ENCODE results near the gene KCND3.

Gene KCND3

GRCh38 chr1:111988743-111989453, 570 bp downstream of the KCND3 start:
- no peak for DNase-seq (ENCODE audit: low read depth in 2 of 2, low spot score in 1 of 2)

- no peak for DNase-seq (ENCODE audit: low read depth in 2 of 2, low spot score in 1 of 2)
These were observed 1.1 kb downstream of the KCND3 start for GRCh38 chr1:111988377-111988742.

GRCh38 chr1:111987502-111987901, 2.0 kb downstream of the KCND3 start:
- DNase-seq (ENCODE audit: low read depth in 2 of 2, low spot score in 1 of 2): no peak

GRCh38 chr1:111983500-111983899, 6.0 kb downstream of the KCND3 start:
- DNase-seq (ENCODE audit: low read depth in 2 of 2, low spot score in 1 of 2): no peak

GRCh38 chr1:111982428-111982827, 7.0 kb downstream of the KCND3 start:
- no peak for DNase-seq (ENCODE audit: low read depth in 2 of 2, low spot score in 1 of 2)

GRCh38 chr1:111981871-111982270, 7.6 kb downstream of the KCND3 start:
- DNase-seq (ENCODE audit: low read depth in 2 of 2, low spot score in 1 of 2): no peak

GRCh38 chr1:111981090-111981489, 8.4 kb downstream of the KCND3 start:
- DNase-seq (ENCODE audit: low read depth in 2 of 2, low spot score in 1 of 2): no peak

- DNase-seq (ENCODE audit: low read depth in 2 of 2, low spot score in 1 of 2): no peak
These were observed 8.8 kb downstream of the KCND3 start for GRCh38 chr1:111980686-111981085.

GRCh38 chr1:111978695-111979094, 10.8 kb downstream of the KCND3 start:
- DNase-seq (ENCODE audit: low read depth in 2 of 2, low spot score in 1 of 2): no peak

GRCh38 chr1:111977378-111977777, 12.1 kb downstream of the KCND3 start:
- DNase-seq (ENCODE audit: low read depth in 2 of 2, low spot score in 1 of 2): no peak

GRCh38 chr1:111976842-111977241, 12.6 kb downstream of the KCND3 start:
- DNase-seq (ENCODE audit: low read depth in 2 of 2, low spot score in 1 of 2): no peak

- DNase-seq (ENCODE audit: low read depth in 2 of 2, low spot score in 1 of 2): no peak
These were observed 13.1 kb downstream of the KCND3 start for GRCh38 chr1:111976332-111976731.

GRCh38 chr1:111973150-111973790, 16.2 kb downstream of the KCND3 start:
- DNase-seq (ENCODE audit: low read depth in 2 of 2, low spot score in 1 of 2): no peak

GRCh38 chr1:111971396-111971795, 18.1 kb downstream of the KCND3 start:
- no peak for DNase-seq (ENCODE audit: low read depth in 2 of 2, low spot score in 1 of 2)

GRCh38 chr1:111968511-111968910, 21.0 kb downstream of the KCND3 start:
- DNase-seq (ENCODE audit: low read depth in 2 of 2, low spot score in 1 of 2): no peak

- no peak for DNase-seq (ENCODE audit: low read depth in 2 of 2, low spot score in 1 of 2)
These were observed 21.6 kb downstream of the KCND3 start for GRCh38 chr1:111967886-111968285.

GRCh38 chr1:111967067-111967690, 22.3 kb downstream of the KCND3 start:
- DNase-seq (ENCODE audit: low read depth in 2 of 2, low spot score in 1 of 2): no peak

GRCh38 chr1:111965781-111966443, 23.6 kb downstream of the KCND3 start:
- DNase-seq (ENCODE audit: low read depth in 2 of 2, low spot score in 1 of 2): no peak

- no peak for DNase-seq (ENCODE audit: low read depth in 2 of 2, low spot score in 1 of 2)
These were observed 25.3 kb downstream of the KCND3 start for GRCh38 chr1:111963985-111964738.

- no peak for DNase-seq (ENCODE audit: low read depth in 2 of 2, low spot score in 1 of 2)
These were observed 27.5 kb downstream of the KCND3 start for GRCh38 chr1:111961773-111962565.

All from stimulated activated CD8-positive, alpha-beta memory T cell treated with anti-CD3 and anti-CD28 coated beads, Interleukin-4, amount 100 ng/mL, for 1 hour (primary cell).